Endodermal cell (in vitro differentiated cells): ENCODE results near the gene SLC5A11. TPM values are rescaled to one million over a fixed set of nuclear protein-coding genes. Genes with fewer than 3 reads are reported as not detected.

Experiments used
- DNase-seq: peaks from one replicate; pipeline ENCODE4 v3.0.0-alpha.2; 2017
- H3K27ac ChIP-seq: 2 replicates; pipeline ENCODE4 v1.5.1; 2013; ENCODE audit warnings: mild to moderate bottlenecking, low read depth, low read length, moderate library complexity
- H3K27me3 ChIP-seq: 2 replicates; pipeline ENCODE4 v1.6.1; 2013; ENCODE audit warnings: mild to moderate bottlenecking, low read length, moderate library complexity; ENCODE audit not compliant: insufficient read depth, control insufficient read depth, poor library complexity, severe bottlenecking
- H3K36me3 ChIP-seq: 2 replicates; pipeline ENCODE4 v1.7.0; 2013; ENCODE audit warnings: mild to moderate bottlenecking, low read length, moderate library complexity; ENCODE audit not compliant: control insufficient read depth, insufficient read depth
- H3K4me1 ChIP-seq: one replicate; pipeline ENCODE4 v1.7.0; 2013; ENCODE audit warnings: low read length; ENCODE audit not compliant: control insufficient read depth, insufficient read depth
- H3K4me3 ChIP-seq: 2 replicates; pipeline ENCODE4 v1.5.1; 2013; ENCODE audit warnings: mild to moderate bottlenecking, low read length, moderate library complexity
- H3K9ac ChIP-seq: 2 replicates; pipeline ENCODE4 v1.6.1; 2013; ENCODE audit warnings: mild to moderate bottlenecking, low read length, moderate library complexity; ENCODE audit not compliant: poor library complexity, severe bottlenecking; ENCODE audit errors: extremely low read depth
- H3K9me3 ChIP-seq: 2 replicates; pipeline ENCODE4 v1.6.1; 2013; ENCODE audit warnings: mild to moderate bottlenecking, low read length, moderate library complexity; ENCODE audit not compliant: control insufficient read depth
- H3K27ac Mint-ChIP-seq: 2 replicates; pipeline ENCODE4 v1.8.0; 2020; ENCODE audit warnings: mixed read lengths
- H3K27me3 Mint-ChIP-seq: 2 replicates; pipeline ENCODE4 v1.8.0; 2021; ENCODE audit warnings: mild to moderate bottlenecking, mixed read lengths; ENCODE audit not compliant: insufficient read depth
- H3K36me3 Mint-ChIP-seq: 2 replicates; pipeline ENCODE4 v1.8.0; 2020; ENCODE audit warnings: low read depth, mixed read lengths
- H3K4me1 Mint-ChIP-seq: 2 replicates; pipeline ENCODE4 v1.8.0; 2020; ENCODE audit warnings: mixed read lengths
- H3K4me3 Mint-ChIP-seq: 2 replicates; pipeline ENCODE4 v1.8.0; 2020; ENCODE audit warnings: mild to moderate bottlenecking, moderate library complexity, mixed read lengths
- H3K9me3 Mint-ChIP-seq: 2 replicates; pipeline ENCODE4 v1.8.0; 2020; ENCODE audit warnings: mild to moderate bottlenecking, mixed read lengths
- CTCF ChIP-seq: fragments of 200-600 bp; sonication (generic); conservative IDR thresholded peaks from 2 replicates; pipeline ENCODE4 v1.5.0; 2021; ENCODE audit warnings: antibody characterized with exemption, mild to moderate bottlenecking
- WGBS, 2 experiments: methylation state at CpG; one replicate each; pipeline versions ENCODE4 v1.1.5 to v1.1.7; 2013; ENCODE audit warnings: missing lambda C conversion rate in 2 of 2, mixed read lengths in 1 of 2; ENCODE audit not compliant: insufficient coverage in 1 of 2, insufficient read length in 1 of 2; 5-methylcytosine and 5-hydroxymethylcytosine counted together
- total RNA-seq, 2 donors: library from RNA; stranded (reverse); fragmentation: NEBNext Ultra II Directional in 1 of 2; extraction: Animal tissue kit (Norgen Biotek cat#: 25700) in 1 of 2; gene quantifications; 2 replicates in 1 of 2; 3 replicates in 1 of 2; pipeline ENCODE4 v1.2.1, GENCODE V29; 2021

SLC5A11 gene
- total RNA-seq, 2 donors from 2014 or later = 0.29 TPM; not detected in 1

DNA sequence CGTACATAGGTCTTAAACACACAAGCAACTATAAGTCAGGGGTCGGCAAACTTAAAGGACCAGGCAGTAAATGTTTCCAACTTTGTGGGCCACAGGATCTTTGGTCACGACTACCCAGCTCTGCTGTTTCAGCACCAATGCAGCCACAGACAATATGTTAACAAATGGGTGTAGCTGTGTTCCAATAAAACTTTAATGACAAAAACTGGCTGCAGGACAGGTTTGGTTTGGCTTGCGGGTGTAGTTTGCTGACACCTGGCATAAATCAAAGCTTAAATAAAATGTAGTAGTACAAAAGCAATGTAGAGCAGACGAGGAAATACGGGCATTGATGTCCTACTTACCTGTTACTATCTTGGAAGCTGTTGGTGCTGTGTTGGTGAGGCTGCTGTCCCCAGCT is 84.7 kb downstream of the SLC5A11 start:
- no peak overlapping the region for H3K27ac Mint-ChIP-seq
- Histone ChIP-seq H3K27me3 (peaks cover 7% of the 10 kb centered on the region), H3K9ac (no peak overlapping the region), H3K9me3 (no peaks in the 10 kb centered on the region), H3K27ac (no peak overlapping the region), H3K4me3 (no peak overlapping the region), H3K36me3 (peaks cover 61% of the 10 kb centered on the region), H3K4me1 (no peaks in the 10 kb centered on the region)
- H3K36me3 Mint-ChIP-seq = peaks cover 68% of the 10 kb centered on the region
- H3K9me3 Mint-ChIP-seq = no peaks in the 10 kb centered on the region
- TF ChIP-seq CTCF = no peak
- no peaks in the 10 kb centered on the region for H3K27me3 Mint-ChIP-seq
- H3K4me3 Mint-ChIP-seq = no peak overlapping the region
- no peak for DNase-seq
- peaks cover 8% of the 10 kb centered on the region for H3K4me1 Mint-ChIP-seq
- WGBS, 2 experiments = 93 to 98% methylated on average over 6 of the region's 6 CpGs

- H3K36me3 Mint-ChIP-seq = peaks cover 70% of the 10 kb centered on the region
- peaks cover 7% of the 10 kb centered on the region for H3K27me3 ChIP-seq
- no peaks in the 10 kb centered on the region for H3K9me3 ChIP-seq
- H3K4me1 ChIP-seq = no peaks in the 10 kb centered on the region
- no peak overlapping the region for H3K27ac Mint-ChIP-seq
- DNase-seq = no peak
- no peaks in the 10 kb centered on the region for H3K27me3 Mint-ChIP-seq
- H3K27ac ChIP-seq = no peak overlapping the region
- TF ChIP-seq CTCF = no peak
- H3K4me3 ChIP-seq = no peak overlapping the region
- H3K36me3 ChIP-seq = peaks cover 66% of the 10 kb centered on the region
- H3K4me1 Mint-ChIP-seq = peaks cover 8% of the 10 kb centered on the region
- no peak overlapping the region for H3K4me3 Mint-ChIP-seq
- H3K9ac ChIP-seq = no peak overlapping the region
- H3K9me3 Mint-ChIP-seq = no peaks in the 10 kb centered on the region
- WGBS, 2 experiments = 85 to 94% methylated on average over 4 to 12 of the region's 12 CpGs
These were observed 85.3 kb downstream of the SLC5A11 start for GRCh38 chr16:24931091-24931490.

DNA sequence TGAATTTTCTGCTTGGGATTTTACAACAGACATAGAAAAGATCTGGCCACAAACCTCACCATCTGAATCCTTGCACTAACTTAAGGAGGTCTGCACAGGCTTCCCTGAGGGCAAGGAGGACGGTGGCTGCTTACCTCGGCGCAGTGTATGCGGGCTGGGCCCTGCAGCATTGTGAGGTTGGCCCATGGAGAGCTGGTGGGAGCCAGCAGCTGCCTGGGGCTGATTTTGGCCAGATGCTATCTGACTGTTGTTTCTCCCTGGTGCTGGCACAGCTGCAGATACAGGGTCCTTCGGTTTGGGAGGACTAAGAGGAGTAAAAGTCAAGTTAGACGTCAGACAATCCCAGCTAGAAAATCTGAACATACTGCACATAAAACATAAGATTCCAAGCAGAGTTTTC is 89.6 kb downstream of the SLC5A11 start:
- no peak overlapping the region for H3K27ac Mint-ChIP-seq
- H3K9me3 Mint-ChIP-seq = no peaks in the 10 kb centered on the region
- TF ChIP-seq CTCF = no peak
- Histone ChIP-seq H3K36me3 (peaks cover 72% of the 10 kb centered on the region), H3K9me3 (no peaks in the 10 kb centered on the region), H3K9ac (no peak overlapping the region), H3K27ac (no peak overlapping the region), H3K4me3 (no peak overlapping the region), H3K27me3 (peaks cover 4% of the 10 kb centered on the region), H3K4me1 (no peaks in the 10 kb centered on the region)
- H3K4me3 Mint-ChIP-seq = no peak overlapping the region
- 95 to 100% methylated on average over 6 of the region's 6 CpGs for WGBS, 2 experiments
- DNase-seq = no peak
- H3K4me1 Mint-ChIP-seq = no peaks in the 10 kb centered on the region
- H3K36me3 Mint-ChIP-seq = peaks cover 64% of the 10 kb centered on the region
- no peaks in the 10 kb centered on the region for H3K27me3 Mint-ChIP-seq
